Natural killer cell treated with Interleukin-12 subunit alpha and Interleukin-12 subunit beta and Interleukin-15 and Interleukin-18, amount 100 ng/mL, for 72 hours (primary cell): ENCODE data around the gene ZSWIM1. TPM values are rescaled to one million over a fixed set of nuclear protein-coding genes. Genes with fewer than 3 reads are reported as not detected.
"Not testable (repeated sequence)": the region's sequence is repeated elsewhere in the genome, so short reads cannot be mapped to it uniquely, and the experiment has no call there.

Source experiments
- ATAC-seq, 2 donors: fragments of 150-1000 bp; cut with Tn5 transposase in 1 of 2; sonication (Bioruptor Pico), chemical (Tn5 transposase) in 1 of 2; 2 replicates each; pipeline ENCODE4 v1.10.0; 2021
- DNase-seq: peaks from one replicate; pipeline ENCODE4 v3.0.0; 2022; ENCODE audit warnings: low spot score
- H3K27ac Mint-ChIP-seq, 2 donors: 1 replicate in 1 of 2; 2 replicates in 1 of 2; pipeline ENCODE4 v1.8.0; 2022; ENCODE audit warnings: mixed read lengths in 2 of 2, mild to moderate bottlenecking in 1 of 2, moderate library complexity in 1 of 2
- H3K27me3 Mint-ChIP-seq, 2 donors: 1 replicate in 1 of 2; 2 replicates in 1 of 2; pipeline ENCODE4 v1.8.0; 2022; ENCODE audit warnings: mixed read lengths in 2 of 2
- H3K36me3 Mint-ChIP-seq: one replicate; pipeline ENCODE4 v1.8.0; 2022; ENCODE audit warnings: mixed read lengths
- H3K4me1 Mint-ChIP-seq, 2 donors: 1 replicate in 1 of 2; 2 replicates in 1 of 2; pipeline ENCODE4 v1.8.0; 2022; ENCODE audit warnings: low read depth in 2 of 2, mixed read lengths in 2 of 2, mild to moderate bottlenecking in 1 of 2
- H3K4me3 Mint-ChIP-seq: one replicate; pipeline ENCODE4 v1.8.0; 2022; ENCODE audit warnings: mixed read lengths
- H3K9me3 Mint-ChIP-seq: 2 replicates; pipeline ENCODE4 v1.8.0; 2022; ENCODE audit warnings: mixed read lengths
- total RNA-seq, 2 donors: library from RNA; stranded (reverse); gene quantifications; one replicate each; pipeline ENCODE4 v1.2.3, GENCODE V29; 2022

The ZSWIM1 gene
- total RNA-seq, 2 donors from 2014 or later, result 2.7 to 3.2 TPM

DNA sequence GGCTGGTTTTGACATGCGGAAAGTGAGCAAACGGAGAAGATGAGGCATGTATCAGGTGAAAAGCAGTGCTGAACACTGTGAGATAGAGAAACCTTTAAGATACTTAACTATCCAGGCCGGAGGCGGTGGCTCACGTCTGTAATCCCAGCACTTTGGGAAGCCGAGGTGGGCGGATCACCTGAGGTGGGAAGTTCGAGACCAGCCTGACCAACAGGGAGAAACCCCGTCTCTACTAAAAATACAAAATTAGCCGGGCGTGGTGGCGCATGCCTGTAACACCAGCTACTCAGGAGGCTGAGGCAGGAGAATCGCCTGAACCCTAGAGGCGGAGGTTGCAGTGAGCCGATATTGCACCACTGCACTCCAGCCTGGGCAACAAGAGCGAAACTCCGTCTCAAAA lies 50.7 kb downstream of the ZSWIM1 start:
- not testable (repeated sequence) for H3K36me3 Mint-ChIP-seq, H3K27me3 Mint-ChIP-seq, H3K4me3 Mint-ChIP-seq, H3K27ac Mint-ChIP-seq, ATAC-seq, DNase-seq, H3K9me3 Mint-ChIP-seq
- H3K4me1 Mint-ChIP-seq, result peaks cover 6 to 13% of the 10 kb centered on the region in 2 donors

DNA sequence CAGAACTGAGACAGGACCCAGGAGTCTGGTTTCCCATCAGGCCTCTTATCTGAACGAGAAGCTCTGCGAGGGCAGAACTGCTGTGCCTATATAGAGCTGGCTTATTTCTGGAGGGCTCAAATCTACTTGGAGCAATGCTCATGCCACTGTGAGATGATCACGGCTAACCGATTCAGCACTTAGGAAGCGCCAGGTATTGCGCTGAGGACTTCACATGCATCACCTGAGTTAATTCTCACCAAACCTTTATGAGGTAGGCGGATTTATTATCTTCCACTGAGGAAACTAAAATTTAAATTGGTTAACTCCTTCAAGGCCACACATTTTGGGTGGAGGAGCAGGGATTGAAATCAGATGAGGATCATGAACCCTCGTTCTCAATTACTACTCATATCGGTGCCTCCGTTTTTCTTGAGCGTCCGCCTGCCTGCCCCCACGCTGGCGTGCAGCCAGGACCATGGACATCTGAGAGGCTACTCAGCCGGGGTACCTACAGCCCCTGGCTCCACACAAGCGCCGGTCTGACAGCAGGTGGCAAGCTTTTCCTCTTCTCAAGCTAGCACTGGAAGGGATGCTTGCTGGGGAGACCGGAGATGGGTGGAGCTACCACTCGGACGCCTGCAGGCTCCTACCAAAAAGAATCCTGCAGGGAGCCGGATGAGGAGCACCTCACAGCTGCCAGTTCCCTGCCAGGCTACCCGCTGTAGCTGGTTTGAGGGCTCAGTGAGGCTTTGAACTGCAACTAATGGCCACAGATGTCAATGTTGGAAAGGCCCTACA lies 52.4 kb downstream of the ZSWIM1 start:
- Mint-ChIP-seq H3K4me3 (peak overlapping the region; percentile 99), H3K27me3 (no peaks in the 10 kb centered on the region), H3K4me1 (peaks cover 19 to 27% of the 10 kb centered on the region in 2 donors), H3K36me3 (no peaks in the 10 kb centered on the region), H3K27ac (peak overlapping the region; percentile 97 to 100), H3K9me3 (no peaks in the 10 kb centered on the region)
- DNase-seq (peak; percentile 77), ATAC-seq (peak in 1 of 2 donors; percentile 15)

- DNase-seq (no peak), ATAC-seq (peak; percentile 21 to 36)
- Mint-ChIP-seq H3K36me3 (no peaks in the 10 kb centered on the region), H3K27me3 (no peaks in the 10 kb centered on the region), H3K9me3 (no peaks in the 10 kb centered on the region), H3K27ac (peak overlapping the region; percentile 97 to 100), H3K4me3 (peak overlapping the region; percentile 99), H3K4me1 (peaks cover 22 to 29% of the 10 kb centered on the region in 2 donors)
Observed at GRCh38 chr20:45934046-45934585, 53.1 kb downstream of the ZSWIM1 start.

Other genes with a start within 250 kb of the ZSWIM1 start
- not detected for gene WFDC9, start 249.9 kb upstream of the ZSWIM1 start, total RNA-seq
- not detected for gene WFDC11, start 211.0 kb upstream of the ZSWIM1 start, total RNA-seq
- gene WFDC13, start 179.2 kb upstream of the ZSWIM1 start, total RNA-seq, result not detected
- not detected for gene WFDC10B, start 176.2 kb upstream of the ZSWIM1 start, total RNA-seq
- not detected for gene SPINT4, start 158.9 kb upstream of the ZSWIM1 start, total RNA-seq
- not detected for gene WFDC3, start 89.3 kb upstream of the ZSWIM1 start, total RNA-seq
- 10 to 100 TPM; 25.5 to 30.4 TPM for gene DNTTIP1, start 89.3 kb upstream of the ZSWIM1 start, total RNA-seq
- gene UBE2C, start 68.6 kb upstream of the ZSWIM1 start, total RNA-seq, result 100 to 1,000 TPM in 1 of 2 donors, 10 to 100 TPM in 1; 89.7 to 139 TPM
- gene TNNC2, start 53.9 kb upstream of the ZSWIM1 start, total RNA-seq, result not detected
- 1 to 10 TPM; 1.5 to 2.2 TPM for gene SNX21, start 47.4 kb upstream of the ZSWIM1 start, total RNA-seq
- 10 to 100 TPM; 24.4 to 26.2 TPM for gene ACOT8, start 23.8 kb upstream of the ZSWIM1 start, total RNA-seq
- 1 to 10 TPM; 5.5 to 6.4 TPM for gene ZSWIM3, start 23.6 kb upstream of the ZSWIM1 start, total RNA-seq
- 1 to 10 TPM in 1 of 2 donors, not detected in 1; 1.0 TPM for gene SPATA25, start 6.4 kb downstream of the ZSWIM1 start, total RNA-seq
- gene NEURL2, start 10.0 kb downstream of the ZSWIM1 start, total RNA-seq, result 1 to 10 TPM in 1 of 2 donors, under 1 TPM in 1; 0.29 to 1.9 TPM
- gene CTSA, start 10.1 kb downstream of the ZSWIM1 start, total RNA-seq, result 10 to 100 TPM; 42.2 to 55.6 TPM
- gene PLTP, start 30.9 kb downstream of the ZSWIM1 start, total RNA-seq, result 1 to 10 TPM; 3.0 to 8.8 TPM
- 10 to 100 TPM; 33.7 to 41.1 TPM for gene PCIF1, start 53.5 kb downstream of the ZSWIM1 start, total RNA-seq
- 10 to 100 TPM; 44.4 to 62.6 TPM for gene ZNF335, start 91.0 kb downstream of the ZSWIM1 start, total RNA-seq
- under 1 TPM in 1 of 2 donors, not detected in 1; 0.17 TPM for gene MMP9, start 127.7 kb downstream of the ZSWIM1 start, total RNA-seq
- not detected for gene SLC12A5, start 148.0 kb downstream of the ZSWIM1 start, total RNA-seq
- gene NCOA5, start 208.7 kb downstream of the ZSWIM1 start, total RNA-seq, result 10 to 100 TPM; 33.9 to 34.2 TPM
- gene CD40, start 237.1 kb downstream of the ZSWIM1 start, total RNA-seq, result 10 to 100 TPM in 1 of 2 donors, 1 to 10 TPM in 1; 6.7 to 32.7 TPM